Endodermal cell (in vitro differentiated cells): ENCODE results near the gene VPS41. TPM values are rescaled to one million over a fixed set of nuclear protein-coding genes. Genes with fewer than 3 reads are reported as not detected.

ENCODE experiments used
- DNase-seq: peaks from one replicate; pipeline ENCODE4 v3.0.0-alpha.2; 2017
- H3K27ac ChIP-seq: 2 replicates; pipeline ENCODE4 v1.5.1; 2013; ENCODE audit warnings: mild to moderate bottlenecking, low read depth, low read length, moderate library complexity
- H3K27me3 ChIP-seq: 2 replicates; pipeline ENCODE4 v1.6.1; 2013; ENCODE audit warnings: mild to moderate bottlenecking, low read length, moderate library complexity; ENCODE audit not compliant: insufficient read depth, control insufficient read depth, poor library complexity, severe bottlenecking
- H3K36me3 ChIP-seq: 2 replicates; pipeline ENCODE4 v1.7.0; 2013; ENCODE audit warnings: mild to moderate bottlenecking, low read length, moderate library complexity; ENCODE audit not compliant: control insufficient read depth, insufficient read depth
- H3K4me1 ChIP-seq: one replicate; pipeline ENCODE4 v1.7.0; 2013; ENCODE audit warnings: low read length; ENCODE audit not compliant: control insufficient read depth, insufficient read depth
- H3K4me3 ChIP-seq: 2 replicates; pipeline ENCODE4 v1.5.1; 2013; ENCODE audit warnings: mild to moderate bottlenecking, low read length, moderate library complexity
- H3K9ac ChIP-seq: 2 replicates; pipeline ENCODE4 v1.6.1; 2013; ENCODE audit warnings: mild to moderate bottlenecking, low read length, moderate library complexity; ENCODE audit not compliant: poor library complexity, severe bottlenecking; ENCODE audit errors: extremely low read depth
- H3K9me3 ChIP-seq: 2 replicates; pipeline ENCODE4 v1.6.1; 2013; ENCODE audit warnings: mild to moderate bottlenecking, low read length, moderate library complexity; ENCODE audit not compliant: control insufficient read depth
- H3K27ac Mint-ChIP-seq: 2 replicates; pipeline ENCODE4 v1.8.0; 2020; ENCODE audit warnings: mixed read lengths
- H3K27me3 Mint-ChIP-seq: 2 replicates; pipeline ENCODE4 v1.8.0; 2021; ENCODE audit warnings: mild to moderate bottlenecking, mixed read lengths; ENCODE audit not compliant: insufficient read depth
- H3K36me3 Mint-ChIP-seq: 2 replicates; pipeline ENCODE4 v1.8.0; 2020; ENCODE audit warnings: low read depth, mixed read lengths
- H3K4me1 Mint-ChIP-seq: 2 replicates; pipeline ENCODE4 v1.8.0; 2020; ENCODE audit warnings: mixed read lengths
- H3K4me3 Mint-ChIP-seq: 2 replicates; pipeline ENCODE4 v1.8.0; 2020; ENCODE audit warnings: mild to moderate bottlenecking, moderate library complexity, mixed read lengths
- H3K9me3 Mint-ChIP-seq: 2 replicates; pipeline ENCODE4 v1.8.0; 2020; ENCODE audit warnings: mild to moderate bottlenecking, mixed read lengths
- CTCF ChIP-seq: fragments of 200-600 bp; sonication (generic); conservative IDR thresholded peaks from 2 replicates; pipeline ENCODE4 v1.5.0; 2021; ENCODE audit warnings: antibody characterized with exemption, mild to moderate bottlenecking
- WGBS, 2 experiments: methylation state at CpG; one replicate each; pipeline versions ENCODE4 v1.1.5 to v1.1.7; 2013; ENCODE audit warnings: missing lambda C conversion rate in 2 of 2, mixed read lengths in 1 of 2; ENCODE audit not compliant: insufficient coverage in 1 of 2, insufficient read length in 1 of 2; 5-methylcytosine and 5-hydroxymethylcytosine counted together
- total RNA-seq, 2 donors: library from RNA; stranded (reverse); fragmentation: NEBNext Ultra II Directional in 1 of 2; extraction: Animal tissue kit (Norgen Biotek cat#: 25700) in 1 of 2; gene quantifications; 2 replicates in 1 of 2; 3 replicates in 1 of 2; pipeline ENCODE4 v1.2.1, GENCODE V29; 2021

VPS41 gene
- total RNA-seq, 2 donors from 2014 or later: 77.1 to 78.0 TPM

- no peak for DNase-seq
- peaks cover 2% of the 10 kb centered on the region for H3K9me3 Mint-ChIP-seq
- no peaks in the 10 kb centered on the region for H3K27me3 Mint-ChIP-seq
- no peak overlapping the region for H3K27ac Mint-ChIP-seq
- Histone ChIP-seq H3K36me3 (peaks cover 5% of the 10 kb centered on the region), H3K27ac (no peak overlapping the region), H3K4me3 (no peak overlapping the region), H3K4me1 (no peaks in the 10 kb centered on the region), H3K9ac (no peak overlapping the region), H3K27me3 (no peaks in the 10 kb centered on the region), H3K9me3 (peaks cover 6% of the 10 kb centered on the region)
- H3K36me3 Mint-ChIP-seq: peaks cover 3% of the 10 kb centered on the region
- 89 to 100% methylated on average over 1 to 3 of the region's 3 CpGs for WGBS, 2 experiments
- H3K4me3 Mint-ChIP-seq: no peak overlapping the region
- TF ChIP-seq CTCF: no peak
- H3K4me1 Mint-ChIP-seq: peaks cover 14% of the 10 kb centered on the region
Measured at GRCh38 chr7:38834357-38834756, 74.6 kb downstream of the VPS41 start.

GRCh38 chr7:38833329-38833728 is 75.7 kb downstream of the VPS41 start:
- H3K9me3 ChIP-seq: peaks cover 6% of the 10 kb centered on the region
- no peak overlapping the region for H3K27ac ChIP-seq
- no peaks in the 10 kb centered on the region for H3K27me3 ChIP-seq
- peaks cover 15% of the 10 kb centered on the region for H3K4me1 Mint-ChIP-seq
- peaks cover 5% of the 10 kb centered on the region for H3K36me3 ChIP-seq
- no peak overlapping the region for H3K9ac ChIP-seq
- peaks cover 2% of the 10 kb centered on the region for H3K9me3 Mint-ChIP-seq
- no peak overlapping the region for H3K4me3 Mint-ChIP-seq
- DNase-seq: no peak
- no peak overlapping the region for H3K4me3 ChIP-seq
- peak overlapping the region; percentile 11 for H3K27ac Mint-ChIP-seq
- no peak for TF ChIP-seq CTCF
- H3K27me3 Mint-ChIP-seq: no peaks in the 10 kb centered on the region
- H3K4me1 ChIP-seq: no peaks in the 10 kb centered on the region
- peaks cover 3% of the 10 kb centered on the region for H3K36me3 Mint-ChIP-seq
- 62 to 73% methylated on average over 1 of the region's 1 CpG for WGBS, 2 experiments

GRCh38 chr7:38831259-38831996 is 77.6 kb downstream of the VPS41 start:
- no peak overlapping the region for H3K27ac ChIP-seq
- no peaks in the 10 kb centered on the region for H3K36me3 ChIP-seq
- Mint-ChIP-seq H3K36me3 (no peaks in the 10 kb centered on the region), H3K9me3 (no peaks in the 10 kb centered on the region), H3K4me3 (no peak overlapping the region), H3K27me3 (no peaks in the 10 kb centered on the region), H3K27ac (no peak overlapping the region), H3K4me1 (peaks cover 15% of the 10 kb centered on the region)
- TF ChIP-seq CTCF: no peak
- H3K4me3 ChIP-seq: no peak overlapping the region
- DNase-seq: no peak
- WGBS, 2 experiments: 88 to 97% methylated on average over 4 to 6 of the region's 6 CpGs
- H3K9ac ChIP-seq: no peak overlapping the region
- H3K4me1 ChIP-seq: no peaks in the 10 kb centered on the region
- no peaks in the 10 kb centered on the region for H3K9me3 ChIP-seq
- no peaks in the 10 kb centered on the region for H3K27me3 ChIP-seq
